GM18868 (cell line): ENCODE measurements around the gene GRB2.
"Not testable (repeated sequence)": the region's sequence is repeated elsewhere in the genome, so short reads cannot be mapped to it uniquely, and the experiment has no call there.

Experiments
- ATAC-seq: cut with Tn5 transposase; IDR thresholded peaks from one replicate; pipeline ENCODE4 v1.9.1; 2021; ENCODE audit warnings: mild to moderate bottlenecking, moderate library complexity; ENCODE audit not compliant: unreplicated experiment

The GRB2 gene

GRCh38 chr17:75356260-75356937, 49.1 kb downstream of the GRB2 start:
- no peak for ATAC-seq

- ATAC-seq, result no peak
Measured at GRCh38 chr17:75353176-75353575, 52.3 kb downstream of the GRB2 start.

GRCh38 chr17:75352079-75352569, 53.4 kb downstream of the GRB2 start:
- ATAC-seq, result peak; percentile 55

- ATAC-seq, result no peak
Measured at GRCh38 chr17:75350706-75351105, 54.8 kb downstream of the GRB2 start.

GRCh38 chr17:75350029-75350428, 55.4 kb downstream of the GRB2 start:
- ATAC-seq, result no peak

- ATAC-seq, result no peak
Measured at GRCh38 chr17:75349589-75349988, 55.9 kb downstream of the GRB2 start.

GRCh38 chr17:75348386-75349012, 57.0 kb downstream of the GRB2 start:
- ATAC-seq, result no peak

- no peak for ATAC-seq
Measured at GRCh38 chr17:75346906-75347305, 58.6 kb downstream of the GRB2 start.

- not testable (repeated sequence) for ATAC-seq
Measured at GRCh38 chr17:75346368-75346767, 59.1 kb downstream of the GRB2 start.

- ATAC-seq, result peak; percentile 58
Measured at GRCh38 chr17:75345514-75346167, 59.8 kb downstream of the GRB2 start.

GRCh38 chr17:75344666-75345065, 60.8 kb downstream of the GRB2 start:
- ATAC-seq, result no peak

- no peak for ATAC-seq
Measured at GRCh38 chr17:75342996-75343395, 62.5 kb downstream of the GRB2 start.

GRCh38 chr17:75341784-75342486, 63.5 kb downstream of the GRB2 start:
- ATAC-seq, result no peak

GRCh38 chr17:75340631-75341030, 64.8 kb downstream of the GRB2 start:
- ATAC-seq, result no peak

GRCh38 chr17:75339971-75340370, 65.5 kb downstream of the GRB2 start:
- no peak for ATAC-seq

GRCh38 chr17:75338335-75338734, 67.1 kb downstream of the GRB2 start:
- no peak for ATAC-seq

GRCh38 chr17:75335315-75335714, 70.2 kb downstream of the GRB2 start:
- no peak for ATAC-seq

GRCh38 chr17:75334723-75335122, 70.8 kb downstream of the GRB2 start:
- ATAC-seq, result no peak

GRCh38 chr17:75331671-75332070, 73.8 kb downstream of the GRB2 start:
- no peak for ATAC-seq

- no peak for ATAC-seq
Measured at GRCh38 chr17:75327757-75328156, 77.7 kb downstream of the GRB2 start.

GRCh38 chr17:75326226-75326848, 79.1 kb downstream of the GRB2 start:
- ATAC-seq, result no peak
